SU-DHL-6 (cell line): ENCODE results near the gene XYLT2.

Experiments used
- H2AFZ ChIP-seq: fragments of 200-600 bp; sonication (generic); 2 replicates; pipeline ENCODE4 v1.6.1; 2014; ENCODE audit warnings: low read depth, mild to moderate bottlenecking, moderate library complexity, mixed read lengths, antibody characterized with exemption, low read length; ENCODE audit not compliant: severe bottlenecking
- H3F3A ChIP-seq: fragments of 200-600 bp; shearing (Covaris generic); 2 replicates; pipeline ENCODE4 v1.6.0; 2016; ENCODE audit warnings: antibody characterized with exemption, mild to moderate bottlenecking; ENCODE audit not compliant: insufficient read depth
- H3K27ac ChIP-seq: fragments of 200-600 bp; sonication (generic); 2 replicates; pipeline ENCODE4 v1.5.1; 2016; ENCODE audit warnings: low read depth, mild to moderate bottlenecking, low read length, moderate library complexity, mixed read lengths
- H3K27me3 ChIP-seq: fragments of 200-600 bp; sonication (generic), shearing (Covaris generic); 2 replicates; pipeline ENCODE4 v1.6.0; 2014; ENCODE audit warnings: mild to moderate bottlenecking, low read length
- H3K36me3 ChIP-seq: fragments of 200-600 bp; sonication (generic); 2 replicates; pipeline ENCODE4 v1.6.1; 2014; ENCODE audit warnings: mild to moderate bottlenecking, low read length, mixed read lengths
- H3K4me2 ChIP-seq: fragments of 300-600, 200-600 bp; shearing (Covaris generic), sonication (generic); 2 replicates; pipeline ENCODE4 v1.6.0; 2014; ENCODE audit warnings: low read length, low read depth, mild to moderate bottlenecking; ENCODE audit not compliant: poor library complexity, severe bottlenecking
- H3K4me3 ChIP-seq: fragments of 200-600 bp; sonication (generic); 2 replicates; pipeline ENCODE4 v1.5.1; 2014; ENCODE audit warnings: antibody characterized with exemption, low read length, mild to moderate bottlenecking, mixed read lengths; ENCODE audit not compliant: insufficient read depth, poor library complexity, severe bottlenecking
- H3K79me2 ChIP-seq: fragments of 200-600 bp; sonication (generic); 2 replicates; pipeline ENCODE4 v1.6.1; 2014; ENCODE audit warnings: mild to moderate bottlenecking, low read length, moderate library complexity; ENCODE audit not compliant: insufficient read depth
- H3K9ac ChIP-seq: fragments of 200-600 bp; sonication (generic); 2 replicates; pipeline ENCODE4 v1.7.0; 2014; ENCODE audit warnings: mild to moderate bottlenecking, low read length
- H3K9me2 ChIP-seq: fragments of 200-600 bp; sonication (generic); replicated peaks from 2 replicates; pipeline ENCODE4 v1.6.1; 2014; ENCODE audit warnings: low read length; ENCODE audit not compliant: insufficient read depth
- H3K9me3 ChIP-seq: fragments of 200-600 bp; sonication (generic); 2 replicates; pipeline ENCODE4 v1.6.1; 2014; ENCODE audit warnings: low read length, mixed read lengths; ENCODE audit not compliant: insufficient read depth
- H4K20me1 ChIP-seq: fragments of 200-600 bp; sonication (generic); 2 replicates; pipeline ENCODE4 v1.6.1; 2014; ENCODE audit warnings: low read depth, mild to moderate bottlenecking, antibody characterized with exemption, low read length, moderate library complexity, mixed read lengths
- CTCF ChIP-seq: fragments of 200-600 bp; sonication (generic); IDR thresholded peaks from one replicate; pipeline ENCODE4 v1.5.1; 2017; ENCODE audit warnings: antibody characterized with exemption, mild to moderate bottlenecking, low read length, moderate library complexity; ENCODE audit not compliant: insufficient read depth, poor library complexity, severe bottlenecking
- EZH2phosphoT487 ChIP-seq: fragments of 200-600 bp; sonication (generic), shearing (Covaris generic); conservative IDR thresholded peaks from 2 replicates; pipeline ENCODE4 v1.6.1; 2018; ENCODE audit warnings: mild to moderate bottlenecking, antibody characterized with exemption, low read length, moderate library complexity, mixed read lengths

The XYLT2 gene

GRCh38 chr17:50337956-50338355, 8.0 kb upstream of the XYLT2 start:
- no peak for TF ChIP-seq CTCF
- no peak for TF ChIP-seq EZH2phosphoT487
- Histone ChIP-seq H3K4me2 (no peak overlapping the region), H4K20me1 (no peaks in the 10 kb centered on the region), H3K4me3 (no peak overlapping the region), H3K9me2 (no peaks in the 10 kb centered on the region), H2AFZ (no peak overlapping the region), H3K36me3 (no peaks in the 10 kb centered on the region), H3K9ac (no peak overlapping the region), H3K27ac (no peak overlapping the region), H3K79me2 (no peaks in the 10 kb centered on the region), H3F3A (no peaks in the 10 kb centered on the region), H3K27me3 (no peaks in the 10 kb centered on the region), H3K9me3 (peaks cover 13% of the 10 kb centered on the region; the same call in 1 of the 2 replicates)

- no peaks in the 10 kb centered on the region for H3K79me2 ChIP-seq
- no peaks in the 10 kb centered on the region for H4K20me1 ChIP-seq
- no peak overlapping the region for H3K4me2 ChIP-seq
- TF ChIP-seq EZH2phosphoT487: no peak
- no peak for TF ChIP-seq CTCF
- no peaks in the 10 kb centered on the region for H3K36me3 ChIP-seq
- no peaks in the 10 kb centered on the region for H3K27me3 ChIP-seq
- H3K27ac ChIP-seq: no peak overlapping the region
- H3K9ac ChIP-seq: no peak overlapping the region
- no peak overlapping the region for H2AFZ ChIP-seq
- no peaks in the 10 kb centered on the region for H3F3A ChIP-seq
- no peak overlapping the region for H3K4me3 ChIP-seq
- H3K9me3 ChIP-seq: peaks cover 13% of the 10 kb centered on the region; the same call in 1 of the 2 replicates
- H3K9me2 ChIP-seq: no peaks in the 10 kb centered on the region
These were observed 7.3 kb upstream of the XYLT2 start for GRCh38 chr17:50338645-50339044.

GRCh38 chr17:50339381-50339780, 6.5 kb upstream of the XYLT2 start:
- TF ChIP-seq EZH2phosphoT487 (no peak), CTCF (no peak)
- no peak overlapping the region for H3K4me3 ChIP-seq

More at GRCh38 chr17:50339381-50339780, 6.5 kb upstream of the XYLT2 start:
- H3K27me3 ChIP-seq: no peaks in the 10 kb centered on the region
- H3K36me3 ChIP-seq: no peaks in the 10 kb centered on the region
- H3F3A ChIP-seq: no peaks in the 10 kb centered on the region
- no peaks in the 10 kb centered on the region for H3K9me2 ChIP-seq
- H2AFZ ChIP-seq: no peak overlapping the region
- H4K20me1 ChIP-seq: no peaks in the 10 kb centered on the region
- H3K4me2 ChIP-seq: no peak overlapping the region
- no peak overlapping the region for H3K27ac ChIP-seq
- no peak overlapping the region for H3K9ac ChIP-seq
- H3K9me3 ChIP-seq: peaks cover 13% of the 10 kb centered on the region; the same call in 1 of the 2 replicates
- H3K79me2 ChIP-seq: no peaks in the 10 kb centered on the region
